Endothelial cell of umbilical vein (primary cell): ENCODE results near the gene KLRG1.

ENCODE experiments used
- CTCF ChIP-seq, 2 donors: IDR thresholded peaks; 1 replicate in 1 of 2; 2 replicates in 1 of 2; pipeline ENCODE4 v1.5.1; 2011; ENCODE audit warnings: low read length in 2 of 2, mild to moderate bottlenecking in 2 of 2, moderate library complexity in 2 of 2, control low read depth in 1 of 2, inconsistent platforms in 1 of 2, low read depth in 1 of 2; ENCODE audit not compliant: insufficient read depth in 1 of 2; ENCODE audit errors: extremely low read depth in 1 of 2
- EZH2 ChIP-seq: IDR thresholded peaks from 2 replicates; pipeline ENCODE4 v1.6.1; 2012; ENCODE audit warnings: borderline replicate concordance, low read depth, mild to moderate bottlenecking, moderate library complexity, low read length, inconsistent platforms; ENCODE audit not compliant: severe bottlenecking
- POLR2A ChIP-seq: IDR thresholded peaks from 2 replicates; pipeline ENCODE4 v1.6.1; 2012; ENCODE audit warnings: low read depth, mild to moderate bottlenecking, control low read depth, low read length
- POLR2AphosphoS5 ChIP-seq: IDR thresholded peaks from 2 replicates; pipeline ENCODE4 v1.6.1; 2012; ENCODE audit warnings: low read depth, mild to moderate bottlenecking, control low read depth, low read length, moderate library complexity; ENCODE audit not compliant: insufficient read depth

- TF ChIP-seq CTCF (IDR thresholded peaks at IDR 0.05; ENCODE audit: extremely low read depth in 1 of 2, insufficient read depth in 1 of 2, low read depth in 1 of 2, low read length in 2 of 2) (no peak), POLR2AphosphoS5 (no peak), EZH2 (no peak), POLR2A (no peak)
Measured at GRCh38 chr12:9043766-9044165, 54.4 kb downstream of the KLRG1 start.
